Heart left ventricle (tissue), 13 donors: Measurements from ENCODE around the gene ODR4.

Experiments used
- POLR2A ChIP-seq, 2 donors: fragments of 450-650 bp; IDR thresholded peaks; one replicate each; pipeline ENCODE4 v1.6.1; 2017; ENCODE audit warnings: antibody characterized with exemption in 2 of 2, mild to moderate bottlenecking in 2 of 2, moderate library complexity in 2 of 2
- TF ChIP-seq, protein P1 (sequence below), 12 donors: fragments of 200-600 bp; sonication (generic) in 4 of 12; IDR thresholded peaks; one replicate each; pipeline versions ENCODE4 v1.5.0 to v1.8.0; 2018 to 2022; ENCODE audit warnings: antibody characterized with exemption in 12 of 12, mild to moderate bottlenecking in 5 of 12
- donor health status: ischemic (EF 13 %, LVEDD 7.1; RV severe dilation, severe dysfunction).
- donor health status: DM: no; HTN: yes; CAD: no.
- donor health status: DM: no; HTN: no; CAD: no.
- donor health status: ischemic (EF 25% LVEDD 6.9; RV normal size, moderate dysfunction).
- donor health status: ischemic (EF 25% LVEDD 5.7; RV mildly dilated, moderate dysfunction).
- donor health status: ischemic (EF 35%, LVEDD 5.7; RV mildly dilated, moderate dysfunction).
- donor health status: nonischemic (EF 11% LVEDD 7.7; RV severe dilation, severe dysfunction).
- donor health status: DM: yes; HTN: yes; CAD: no.
- donor health status: PGD.
- donor health status: ischemic (EF 29% LVEDD 5.4; RV normal size, mild dysfunction).
- donor health status: nonischemic (EF 23%, LVEDD 6.1; RV moderate dilation, normal function).

DNA sequence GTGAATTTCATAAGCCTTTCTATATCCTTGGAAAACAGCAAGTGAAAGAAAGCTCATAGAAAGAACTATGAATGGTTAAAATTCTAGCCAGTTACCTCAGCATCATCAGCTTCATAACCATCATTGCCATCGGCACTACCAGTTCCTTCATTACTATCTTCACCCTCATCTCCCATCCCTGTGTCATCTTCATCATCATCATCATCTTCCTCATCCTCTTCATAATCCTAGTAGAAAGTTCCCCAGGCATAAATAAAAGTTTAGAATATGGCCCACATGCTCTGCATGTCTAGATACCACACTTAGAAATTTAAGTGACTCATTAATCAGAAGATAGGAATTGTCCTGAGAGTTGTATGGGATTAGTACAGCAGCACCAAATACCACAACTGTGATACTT lies 49.6 kb upstream of the ODR4 start:
- TF ChIP-seq, protein P1, sequence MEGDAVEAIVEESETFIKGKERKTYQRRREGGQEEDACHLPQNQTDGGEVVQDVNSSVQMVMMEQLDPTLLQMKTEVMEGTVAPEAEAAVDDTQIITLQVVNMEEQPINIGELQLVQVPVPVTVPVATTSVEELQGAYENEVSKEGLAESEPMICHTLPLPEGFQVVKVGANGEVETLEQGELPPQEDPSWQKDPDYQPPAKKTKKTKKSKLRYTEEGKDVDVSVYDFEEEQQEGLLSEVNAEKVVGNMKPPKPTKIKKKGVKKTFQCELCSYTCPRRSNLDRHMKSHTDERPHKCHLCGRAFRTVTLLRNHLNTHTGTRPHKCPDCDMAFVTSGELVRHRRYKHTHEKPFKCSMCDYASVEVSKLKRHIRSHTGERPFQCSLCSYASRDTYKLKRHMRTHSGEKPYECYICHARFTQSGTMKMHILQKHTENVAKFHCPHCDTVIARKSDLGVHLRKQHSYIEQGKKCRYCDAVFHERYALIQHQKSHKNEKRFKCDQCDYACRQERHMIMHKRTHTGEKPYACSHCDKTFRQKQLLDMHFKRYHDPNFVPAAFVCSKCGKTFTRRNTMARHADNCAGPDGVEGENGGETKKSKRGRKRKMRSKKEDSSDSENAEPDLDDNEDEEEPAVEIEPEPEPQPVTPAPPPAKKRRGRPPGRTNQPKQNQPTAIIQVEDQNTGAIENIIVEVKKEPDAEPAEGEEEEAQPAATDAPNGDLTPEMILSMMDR (IDR thresholded peaks at IDR 0.05) = no peak
- TF ChIP-seq POLR2A (IDR thresholded peaks at IDR 0.05) = no peak
